ENCODE data around the gene NEMP1. TPM values are rescaled to one million over a fixed set of nuclear protein-coding genes. Genes with fewer than 3 reads are reported as not detected.

NEMP1 gene
- polyA plus RNA-seq, 6 donors from 2014 or later: 3.9 to 7.1 (median 5.9) TPM

DNA sequence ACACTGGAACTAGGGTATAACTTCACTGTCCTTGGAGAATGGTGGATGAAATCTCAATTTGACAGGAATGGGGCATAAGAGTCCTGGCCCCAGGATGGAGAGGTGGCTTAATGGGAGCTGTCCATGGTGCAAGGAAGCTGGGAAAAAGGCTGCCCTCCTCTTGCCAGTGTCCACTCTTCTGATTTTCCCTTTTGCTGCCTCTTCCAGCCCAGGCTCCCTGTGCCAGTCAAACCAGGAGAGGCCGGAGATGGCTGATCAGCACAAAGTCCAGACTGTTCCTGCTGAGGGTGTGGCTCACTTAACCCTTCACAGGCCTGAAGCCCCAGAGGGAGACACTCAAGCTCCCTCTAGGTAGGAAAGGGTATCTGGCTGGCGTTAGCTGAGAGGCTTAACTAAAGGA lies 28.7 kb downstream of the NEMP1 start, which contains the start of gene MYO1A:
Gene MYO1A, minus strand, starts transcription at position 240 of the 400 bp plus-strand sequence. CDS start 1,806 bp downstream, outside the sequence.
- H3K27me3 Mint-ChIP-seq: peaks cover 0 to 10% (median 0%) of the 10 kb centered on the region in 3 donors
- no peak for ATAC-seq (ENCODE audit: low read depth in 2 of 2)
- H3K4me3 Mint-ChIP-seq: peak within 1 kb of the TSS in 1 of 8 donors; percentile 42
- no peaks in the 10 kb centered on the region for H3K36me3 Mint-ChIP-seq
- H3K27ac Mint-ChIP-seq: peak within 1 kb of the TSS in 2 of 6 donors; percentile 12 to 19
- no peak for DNase-seq
- H3K9me3 Mint-ChIP-seq: no peaks in the 10 kb centered on the region
- H3K4me1 Mint-ChIP-seq: peaks cover 28 to 32% (median 29%) of the 10 kb centered on the region in 3 donors

- no peaks in the 10 kb centered on the region for H3K9me3 Mint-ChIP-seq
- no peak for ATAC-seq (ENCODE audit: low read depth in 2 of 2)
- H3K27ac Mint-ChIP-seq: no peak overlapping the region
Observed at GRCh38 chr12:57049119-57049446, 29.5 kb downstream of the NEMP1 start.

GRCh38 chr12:57048423-57049118 lies 30.0 kb downstream of the NEMP1 start:
- Mint-ChIP-seq H3K36me3 (no peaks in the 10 kb centered on the region), H3K27me3 (peaks cover under 1 to 14% (median under 1%) of the 10 kb centered on the region in 3 donors), H3K27ac (no peak overlapping the region), H3K9me3 (no peaks in the 10 kb centered on the region), H3K4me1 (peaks cover 29 to 32% (median 30%) of the 10 kb centered on the region in 3 donors), H3K4me3 (peak overlapping the region in 1 of 8 donors; percentile 7)
- DNase-seq (no peak), ATAC-seq (ENCODE audit: low read depth in 2 of 2) (no peak)

More at GRCh38 chr12:57049119-57049446, 29.5 kb downstream of the NEMP1 start:
- no peak for DNase-seq
- Mint-ChIP-seq H3K4me3 (no peak overlapping the region), H3K4me1 (peaks cover 29 to 32% (median 30%) of the 10 kb centered on the region in 3 donors), H3K36me3 (no peaks in the 10 kb centered on the region), H3K27me3 (peaks cover 0 to 10% (median 0%) of the 10 kb centered on the region in 3 donors)

DNA sequence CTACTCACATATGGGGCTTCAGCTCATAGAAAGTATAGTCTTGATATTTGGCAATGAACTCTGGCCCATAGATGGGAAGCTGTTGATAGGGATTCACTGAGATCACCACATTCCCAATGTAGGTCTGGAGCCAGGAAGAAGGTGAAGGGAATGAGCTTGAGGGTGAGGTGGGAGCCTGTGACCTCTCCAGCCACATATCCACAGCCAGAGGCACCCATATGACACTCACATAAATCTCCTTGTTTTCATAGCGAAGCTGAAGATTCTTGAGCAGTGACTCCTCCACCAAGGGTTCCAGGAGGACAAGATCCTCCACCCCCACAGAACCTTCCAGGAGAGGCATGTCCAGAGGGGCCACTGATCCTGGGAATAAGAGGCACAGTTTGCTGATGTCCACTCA lies 30.6 kb downstream of the NEMP1 start:
- Mint-ChIP-seq H3K36me3 (no peaks in the 10 kb centered on the region), H3K27ac (peak overlapping the region in 2 of 6 donors; percentile 17 to 78), H3K4me1 (peaks cover 29 to 32% (median 30%) of the 10 kb centered on the region in 3 donors), H3K4me3 (peak overlapping the region in 3 of 8 donors; percentile 25 to 59 (median 30)), H3K27me3 (peaks cover 5 to 17% (median 6%) of the 10 kb centered on the region in 3 donors), H3K9me3 (no peaks in the 10 kb centered on the region)
- ATAC-seq (ENCODE audit: low read depth in 2 of 2) (no peak), DNase-seq (no peak)

- Mint-ChIP-seq H3K4me3 (peak overlapping the region in 7 of 8 donors; percentile 30 to 85 (median 64)), H3K36me3 (no peaks in the 10 kb centered on the region), H3K9me3 (no peaks in the 10 kb centered on the region), H3K4me1 (peaks cover 29 to 32% (median 30%) of the 10 kb centered on the region in 3 donors), H3K27me3 (peaks cover 5 to 17% (median 7%) of the 10 kb centered on the region in 3 donors), H3K27ac (peak overlapping the region; percentile 3 to 90 (median 69))
- no peak for DNase-seq
- ATAC-seq (ENCODE audit: low read depth in 2 of 2): peak; percentile 71 to 75
Observed at GRCh38 chr12:57046947-57047890, 31.4 kb downstream of the NEMP1 start.

DNA sequence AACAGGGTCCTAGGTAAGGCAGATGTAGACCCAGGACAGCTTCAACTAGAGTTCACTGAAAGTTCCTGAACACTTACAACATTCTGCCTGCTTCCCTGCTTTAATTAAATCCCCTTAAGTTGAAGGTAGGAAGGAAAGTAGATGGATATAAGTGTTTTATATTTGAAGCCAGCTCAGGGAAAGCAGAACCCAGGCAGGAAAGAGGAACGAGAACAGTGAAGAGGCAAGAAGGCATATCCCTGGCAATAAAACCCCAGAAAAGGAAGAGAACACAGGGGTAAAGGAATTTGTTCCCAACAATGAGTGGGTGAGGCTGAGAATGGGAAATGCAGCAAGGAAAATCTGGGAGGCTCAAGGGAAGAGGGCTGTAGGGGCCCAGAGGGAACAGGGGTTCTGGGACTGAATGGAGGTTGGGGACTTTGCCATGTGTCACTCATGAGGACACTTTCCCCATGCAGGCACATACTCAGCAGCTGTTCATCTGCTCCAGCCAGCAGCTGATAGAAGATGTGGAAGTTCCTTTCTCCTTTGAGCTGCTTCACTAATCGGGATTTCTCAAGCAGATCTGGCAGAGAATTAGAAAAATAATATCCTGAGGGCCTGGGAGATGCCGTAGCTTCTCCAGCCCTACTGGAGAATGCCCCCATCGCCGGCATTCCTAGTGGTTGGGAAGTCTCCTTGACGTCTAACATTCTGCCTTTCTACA lies 32.4 kb downstream of the NEMP1 start:
- Mint-ChIP-seq H3K36me3 (no peaks in the 10 kb centered on the region), H3K9me3 (no peaks in the 10 kb centered on the region), H3K27me3 (peaks cover 5 to 17% (median 7%) of the 10 kb centered on the region in 3 donors), H3K4me3 (peak overlapping the region in 2 of 8 donors; percentile 9 to 63), H3K4me1 (peaks cover 29 to 32% (median 30%) of the 10 kb centered on the region in 3 donors), H3K27ac (peak overlapping the region in 4 of 6 donors; percentile 11 to 90 (median 44))
- ATAC-seq (ENCODE audit: low read depth in 2 of 2) (no peak), DNase-seq (no peak)

- ATAC-seq (ENCODE audit: low read depth in 2 of 2) (no peak), DNase-seq (no peak)
- Mint-ChIP-seq H3K4me3 (no peak overlapping the region), H3K27me3 (peaks cover 7 to 17% (median 8%) of the 10 kb centered on the region in 3 donors), H3K36me3 (no peaks in the 10 kb centered on the region), H3K27ac (no peak overlapping the region), H3K9me3 (no peaks in the 10 kb centered on the region), H3K4me1 (peaks cover 29 to 32% (median 30%) of the 10 kb centered on the region in 3 donors)
Observed at GRCh38 chr12:57044889-57045288, 33.7 kb downstream of the NEMP1 start.

- Mint-ChIP-seq H3K4me1 (peaks cover 29 to 32% (median 30%) of the 10 kb centered on the region in 3 donors), H3K36me3 (no peaks in the 10 kb centered on the region), H3K27ac (no peak overlapping the region), H3K27me3 (peaks cover 7 to 16% (median 8%) of the 10 kb centered on the region in 3 donors), H3K9me3 (no peaks in the 10 kb centered on the region), H3K4me3 (no peak overlapping the region)
- DNase-seq: no peak
- ATAC-seq (ENCODE audit: low read depth in 2 of 2): no peak
Observed at GRCh38 chr12:57044468-57044867, 34.1 kb downstream of the NEMP1 start.

- ATAC-seq (ENCODE audit: low read depth in 2 of 2) (no peak), DNase-seq (no peak)
- Mint-ChIP-seq H3K4me3 (no peak overlapping the region), H3K27me3 (peaks cover 7 to 13% (median 8%) of the 10 kb centered on the region in 3 donors), H3K27ac (no peak overlapping the region), H3K4me1 (peaks cover 23 to 29% (median 28%) of the 10 kb centered on the region in 3 donors), H3K36me3 (no peaks in the 10 kb centered on the region), H3K9me3 (no peaks in the 10 kb centered on the region)
Observed at GRCh38 chr12:57042695-57043094, 35.9 kb downstream of the NEMP1 start.

- Mint-ChIP-seq H3K9me3 (no peaks in the 10 kb centered on the region), H3K4me1 (peaks cover 3 to 9% (median 9%) of the 10 kb centered on the region in 3 donors), H3K36me3 (no peaks in the 10 kb centered on the region), H3K27me3 (peaks cover 7 to 13% (median 8%) of the 10 kb centered on the region in 3 donors), H3K4me3 (no peak overlapping the region), H3K27ac (no peak overlapping the region)
- no peak for DNase-seq
- no peak for ATAC-seq (ENCODE audit: low read depth in 2 of 2)
Observed at GRCh38 chr12:57040750-57041149, 37.8 kb downstream of the NEMP1 start.

GRCh38 chr12:57040211-57040610 lies 38.4 kb downstream of the NEMP1 start:
- H3K4me1 Mint-ChIP-seq: peaks cover 0 to 5% (median 3%) of the 10 kb centered on the region in 3 donors
- no peaks in the 10 kb centered on the region for H3K9me3 Mint-ChIP-seq
- no peak for ATAC-seq (ENCODE audit: low read depth in 2 of 2)
- H3K27ac Mint-ChIP-seq: no peak overlapping the region
- no peak overlapping the region for H3K4me3 Mint-ChIP-seq
- DNase-seq: no peak
- peaks cover 7 to 10% (median 8%) of the 10 kb centered on the region in 3 donors for H3K27me3 Mint-ChIP-seq
- H3K36me3 Mint-ChIP-seq: no peaks in the 10 kb centered on the region

- ATAC-seq (ENCODE audit: low read depth in 2 of 2) (no peak), DNase-seq (no peak)
- Mint-ChIP-seq H3K4me1 (no peaks in the 10 kb centered on the region), H3K36me3 (no peaks in the 10 kb centered on the region), H3K27me3 (peaks cover 7 to 8% (median 8%) of the 10 kb centered on the region in 3 donors), H3K9me3 (no peaks in the 10 kb centered on the region), H3K4me3 (no peak overlapping the region), H3K27ac (no peak overlapping the region)
Observed at GRCh38 chr12:57039016-57039798, 39.4 kb downstream of the NEMP1 start.
